DMS79 treated with DMSO at 0.1 percent for 48 hours (cell line): Measurements from ENCODE around the gene USP9Y.
"Not testable (repeated sequence)": the region's sequence is repeated elsewhere in the genome, so short reads cannot be mapped to it uniquely, and the experiment has no call there.

Experiments
- DNase-seq: peaks from one replicate; lab custom pipeline; 2025; lab: John Stamatoyannopoulos, UW

The USP9Y gene

GRCh38 chrY:12701181-12701695 lies at the start of gene USP9Y:
TSS of gene USP9Y (plus strand) at chrY:12701231. CDS start at chrY:12709448, 8,217 bp downstream.
- no peak for DNase-seq

- DNase-seq: no peak
These were observed 49.4 kb upstream of the USP9Y start for GRCh38 chrY:12651621-12652036.

- peak; percentile 34 for DNase-seq
These were observed 39.0 kb upstream of the USP9Y start for GRCh38 chrY:12661745-12662681.

GRCh38 chrY:12662745-12663591 lies 38.1 kb upstream of the USP9Y start:
- DNase-seq: peak; percentile 7

GRCh38 chrY:12663845-12664244 lies 37.2 kb upstream of the USP9Y start:
- DNase-seq: not testable (repeated sequence)

GRCh38 chrY:12678111-12678510 lies 22.9 kb upstream of the USP9Y start:
- DNase-seq: no peak

GRCh38 chrY:12681535-12681934 lies 19.5 kb upstream of the USP9Y start:
- DNase-seq: no peak

GRCh38 chrY:12688337-12688736 lies 12.7 kb upstream of the USP9Y start:
- DNase-seq: no peak

GRCh38 chrY:12700087-12700486 lies 944 bp upstream of the USP9Y start:
- no peak for DNase-seq

GRCh38 chrY:12702174-12702573 lies 1.1 kb downstream of the USP9Y start:
- DNase-seq: no peak

GRCh38 chrY:12710460-12710859 lies 9.4 kb downstream of the USP9Y start:
- no peak for DNase-seq

GRCh38 chrY:12715376-12715775 lies 14.3 kb downstream of the USP9Y start:
- no peak for DNase-seq

- DNase-seq: no peak
These were observed 28.7 kb downstream of the USP9Y start for GRCh38 chrY:12729746-12730145.

GRCh38 chrY:12733625-12734024 lies 32.6 kb downstream of the USP9Y start:
- DNase-seq: no peak

GRCh38 chrY:12734051-12734450 lies 33.0 kb downstream of the USP9Y start:
- DNase-seq: no peak

- DNase-seq: no peak
These were observed 40.4 kb downstream of the USP9Y start for GRCh38 chrY:12741414-12741813.

GRCh38 chrY:12742725-12743124 lies 41.7 kb downstream of the USP9Y start:
- no peak for DNase-seq

- DNase-seq: no peak
These were observed 43.1 kb downstream of the USP9Y start for GRCh38 chrY:12744091-12744490.

- DNase-seq: no peak
These were observed 48.3 kb downstream of the USP9Y start for GRCh38 chrY:12749293-12749692.

- no peak for DNase-seq
These were observed 51.8 kb downstream of the USP9Y start for GRCh38 chrY:12752856-12753255.

GRCh38 chrY:12756021-12756420 lies 55.0 kb downstream of the USP9Y start:
- peak; percentile 0 for DNase-seq

- no peak for DNase-seq
These were observed 64.9 kb downstream of the USP9Y start for GRCh38 chrY:12765976-12766375.

- no peak for DNase-seq
These were observed 83.5 kb downstream of the USP9Y start for GRCh38 chrY:12784521-12784920.
